Endometrial microvascular endothelial cells (primary cell): Measurements from ENCODE around the gene ZYG11B. TPM values are rescaled to one million over a fixed set of nuclear protein-coding genes. Genes with fewer than 3 reads are reported as not detected.
"Not testable (repeated sequence)": the region's sequence is repeated elsewhere in the genome, so short reads cannot be mapped to it uniquely, and the experiment has no call there.

ENCODE experiments used
- in situ Hi-C: cut with HindIII; loops from 2 replicates; pipeline ENCODE4 v1.10.0; 2017; ENCODE audit warnings: low sequenced_read_pairs, low pct_unique_long_range_greater_than_20kb; ENCODE audit errors: inconsistent ontology term
- total RNA-seq: library from RNA; depleted of rRNA; stranded (reverse); fragments of >200 nt; gene quantifications from one replicate; pipeline ENCODE4 v1.2.3, GENCODE V29; 2015; ENCODE audit errors: inconsistent ontology term

The ZYG11B gene
- total RNA-seq, 1 donor from 2014 or later: 39.9 TPM

GRCh38 chr1:52706136-52706670 is 20.1 kb upstream of the ZYG11B start:
- in situ Hi-C loops: no loop called here

GRCh38 chr1:52706941-52707926 is 19.0 kb upstream of the ZYG11B start:
- in situ Hi-C loops: no loop called here

- in situ Hi-C loops: no loop called here
Observed at GRCh38 chr1:52707927-52708655, 18.2 kb upstream of the ZYG11B start.

- in situ Hi-C loops: no loop called here
Observed at GRCh38 chr1:52709016-52709415, 17.2 kb upstream of the ZYG11B start.

GRCh38 chr1:52713590-52713989 is 12.7 kb upstream of the ZYG11B start:
- in situ Hi-C loops: no loop called here

GRCh38 chr1:52715296-52715695 is 11.0 kb upstream of the ZYG11B start:
- in situ Hi-C loops: not testable (repeated sequence)

GRCh38 chr1:52723260-52723659 is 3.0 kb upstream of the ZYG11B start:
- in situ Hi-C loops: no loop called here

- in situ Hi-C loops: no loop called here
Observed at GRCh38 chr1:52725903-52726264, 369 bp upstream of the ZYG11B start.

GRCh38 chr1:52727114-52727586 is 897 bp downstream of the ZYG11B start:
- in situ Hi-C loops: no loop called here

GRCh38 chr1:52727956-52728656 is 1.9 kb downstream of the ZYG11B start:
- in situ Hi-C loops: no loop called here

- in situ Hi-C loops: no loop called here
Observed at GRCh38 chr1:52733368-52733767, 7.1 kb downstream of the ZYG11B start.

GRCh38 chr1:52735371-52735770 is 9.1 kb downstream of the ZYG11B start:
- in situ Hi-C loops: not testable (repeated sequence)

GRCh38 chr1:52738148-52738547 is 11.9 kb downstream of the ZYG11B start:
- in situ Hi-C loops: no loop called here

- in situ Hi-C loops: no loop called here
Observed at GRCh38 chr1:52738893-52739292, 12.6 kb downstream of the ZYG11B start.

GRCh38 chr1:52739699-52740467 is 13.6 kb downstream of the ZYG11B start:
- in situ Hi-C loops: no loop called here

GRCh38 chr1:52741259-52741658 is 15.0 kb downstream of the ZYG11B start:
- in situ Hi-C loops: no loop called here

GRCh38 chr1:52746189-52746588 is 19.9 kb downstream of the ZYG11B start:
- in situ Hi-C loops: no loop called here

- in situ Hi-C loops: no loop called here
Observed at GRCh38 chr1:52747450-52747849, 21.2 kb downstream of the ZYG11B start.
